NCI-H1930 (cell line): Measurements from ENCODE around the gene ARL11.

Source experiments
- DNase-seq, 2 experiments: peaks; one replicate each; lab custom pipeline; 2025; lab: John Stamatoyannopoulos, UW

Gene ARL11

GRCh38 chr13:49649244-49649962 lies 21.1 kb downstream of the ARL11 start:
- no peak for DNase-seq

DNA sequence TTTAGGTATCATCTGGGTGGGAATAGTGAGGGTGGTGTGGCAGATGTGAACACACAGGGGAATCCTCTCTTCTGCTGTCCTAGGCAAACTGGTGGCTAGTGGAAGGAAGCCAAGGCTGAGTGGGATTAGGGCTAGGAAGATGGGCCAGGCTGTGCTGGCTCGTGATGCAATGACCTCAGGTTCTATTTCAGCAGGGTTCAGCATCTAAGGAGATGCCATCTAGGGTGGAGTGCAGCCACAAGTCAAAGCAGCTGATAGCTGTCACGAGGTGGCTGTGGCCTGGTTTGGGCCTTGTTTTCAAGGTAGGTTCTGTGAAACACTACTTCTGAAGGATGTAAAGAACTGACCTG lies 21.6 kb downstream of the ARL11 start:
- DNase-seq, result no peak

GRCh38 chr13:49651570-49652354 lies 23.5 kb downstream of the ARL11 start:
- no peak for DNase-seq

DNA sequence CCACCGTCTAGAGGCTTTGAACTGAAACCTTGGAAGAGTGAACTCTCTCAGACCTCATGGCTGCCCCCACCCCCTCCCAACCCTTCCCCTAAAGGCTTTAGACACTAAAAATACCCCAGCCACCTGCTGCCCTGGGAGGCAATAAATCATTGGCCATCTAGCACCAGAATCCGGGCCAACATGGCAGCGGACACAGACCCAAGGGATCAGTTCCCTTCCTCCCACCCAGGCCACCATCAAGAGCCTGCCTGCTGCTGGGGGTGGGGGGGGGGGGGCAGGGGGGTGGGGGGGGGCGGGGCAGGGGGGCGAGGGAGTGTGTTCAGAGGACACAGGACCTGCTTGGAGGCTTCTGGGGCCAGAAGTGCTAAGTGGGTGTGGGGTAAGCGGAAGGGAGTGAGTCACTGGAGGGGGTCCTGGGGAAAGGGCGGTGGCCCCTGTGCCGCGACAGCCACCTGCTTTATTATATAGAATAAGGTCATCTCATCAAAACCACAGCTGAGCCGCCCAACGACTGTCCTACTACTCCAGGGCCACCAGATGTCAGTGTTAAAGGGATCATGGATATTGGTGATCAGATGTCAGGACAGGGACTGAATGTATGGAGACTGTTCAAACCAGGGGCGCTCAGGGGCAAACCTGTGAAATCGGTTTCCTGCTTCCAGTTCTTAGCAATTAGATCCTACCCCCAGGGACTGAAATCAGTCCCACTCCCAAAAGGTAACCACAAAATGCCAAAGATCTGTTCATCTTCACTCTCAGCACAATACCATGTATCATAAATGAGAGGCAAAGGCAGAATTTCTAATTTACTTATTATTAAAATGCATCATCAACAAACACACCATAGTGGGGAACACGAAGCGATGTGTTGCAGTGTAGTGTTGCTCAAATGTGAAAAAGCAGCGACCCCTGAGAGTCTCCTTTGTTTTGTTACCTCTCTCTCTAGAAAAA lies 24.3 kb downstream of the ARL11 start:
- peak; percentile 33 to 39 for DNase-seq

DNA sequence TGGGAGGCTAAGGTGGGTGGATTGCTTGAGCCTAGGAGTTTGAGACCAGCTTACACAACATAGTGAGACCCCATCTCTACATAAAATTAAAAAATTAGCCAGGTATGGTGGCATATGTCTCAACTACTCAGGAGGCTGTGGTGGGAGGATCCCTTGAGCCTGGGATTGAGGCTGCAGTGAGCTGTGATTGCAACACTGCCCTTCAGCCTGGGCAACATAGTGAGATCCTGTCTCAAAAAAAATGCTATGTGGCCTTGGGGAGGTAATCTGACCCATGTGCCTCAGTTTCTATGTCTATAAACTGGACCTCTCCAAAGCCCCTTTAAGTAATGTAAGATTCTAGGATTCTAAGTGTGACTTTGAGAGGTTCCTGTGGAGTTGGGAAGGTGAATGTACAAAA lies 25.2 kb downstream of the ARL11 start:
- DNase-seq, result no peak

GRCh38 chr13:49654011-49654410 lies 25.7 kb downstream of the ARL11 start:
- no peak for DNase-seq

DNA sequence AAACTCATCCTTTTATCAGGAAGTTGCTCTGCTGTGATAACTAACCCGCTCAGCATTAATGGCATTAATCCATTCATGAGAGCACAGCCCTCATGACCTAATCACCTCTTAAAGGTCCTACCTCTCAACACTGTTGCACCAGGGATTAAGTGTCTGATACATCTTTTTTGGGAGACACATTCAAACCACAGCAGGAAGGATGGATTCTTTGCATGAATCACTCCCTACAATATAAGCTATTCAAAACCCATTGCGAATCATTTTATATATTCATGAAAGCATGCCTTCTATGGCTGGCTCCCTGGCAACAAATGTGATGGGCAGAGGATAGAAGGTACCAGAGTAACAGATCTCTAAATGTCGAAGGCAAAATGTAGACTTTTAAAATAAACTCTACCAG lies 27.6 kb downstream of the ARL11 start:
- DNase-seq, result no peak

DNA sequence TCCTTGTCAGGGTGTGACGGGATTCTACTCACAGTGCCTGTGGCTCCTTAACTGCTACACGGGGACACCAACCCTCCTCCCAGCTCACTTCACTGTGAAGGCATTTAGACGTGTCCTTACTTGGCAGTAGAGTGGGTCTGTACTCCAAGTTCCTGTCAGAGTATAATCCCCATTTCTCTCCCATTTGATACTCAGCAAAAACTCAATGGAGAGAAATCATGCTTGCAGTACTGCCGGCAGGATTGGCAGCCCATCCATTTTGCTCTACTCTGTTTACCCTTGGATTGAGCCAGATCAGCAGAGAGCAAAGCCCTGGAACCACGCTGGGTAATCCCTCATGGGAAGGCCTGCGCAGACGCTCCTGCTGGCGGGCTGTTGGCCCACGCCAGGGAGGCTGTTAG lies 28.9 kb downstream of the ARL11 start:
- no peak for DNase-seq

GRCh38 chr13:49664606-49665005 lies 36.3 kb downstream of the ARL11 start:
- DNase-seq, result no peak

GRCh38 chr13:49667773-49668172 lies 39.5 kb downstream of the ARL11 start:
- DNase-seq, result no peak

DNA sequence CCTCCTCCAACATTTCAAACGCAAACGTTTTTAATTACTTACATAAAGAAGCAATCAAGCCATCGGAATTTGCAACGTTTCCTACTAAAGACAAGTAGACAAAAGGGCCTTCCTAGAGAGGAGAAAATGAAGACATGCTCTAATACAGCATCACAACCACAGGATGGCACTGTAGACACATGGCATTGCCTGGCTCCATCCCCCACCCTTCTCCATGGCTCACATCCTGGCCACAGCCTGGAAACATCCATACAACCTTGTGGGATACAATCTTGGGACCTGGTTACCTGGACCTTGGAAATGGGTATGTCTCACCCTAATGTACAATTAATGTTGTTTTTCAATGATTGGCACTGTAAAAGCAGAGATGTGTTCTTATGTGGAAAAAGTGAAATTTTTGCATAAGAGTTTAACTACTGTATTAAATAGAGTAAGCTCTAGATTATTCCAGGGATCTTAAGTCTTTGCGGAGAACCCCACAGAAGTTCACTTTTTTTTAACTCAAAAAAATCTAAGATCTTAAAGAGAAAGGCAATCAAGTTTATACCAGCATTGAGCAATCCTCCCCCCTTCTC lies 41.5 kb downstream of the ARL11 start:
- DNase-seq, result peak; percentile 60 to 75

- DNase-seq, result no peak
Measured at GRCh38 chr13:49670828-49671227, 42.5 kb downstream of the ARL11 start.

GRCh38 chr13:49676581-49677298 lies 48.4 kb downstream of the ARL11 start:
- no peak for DNase-seq

DNA sequence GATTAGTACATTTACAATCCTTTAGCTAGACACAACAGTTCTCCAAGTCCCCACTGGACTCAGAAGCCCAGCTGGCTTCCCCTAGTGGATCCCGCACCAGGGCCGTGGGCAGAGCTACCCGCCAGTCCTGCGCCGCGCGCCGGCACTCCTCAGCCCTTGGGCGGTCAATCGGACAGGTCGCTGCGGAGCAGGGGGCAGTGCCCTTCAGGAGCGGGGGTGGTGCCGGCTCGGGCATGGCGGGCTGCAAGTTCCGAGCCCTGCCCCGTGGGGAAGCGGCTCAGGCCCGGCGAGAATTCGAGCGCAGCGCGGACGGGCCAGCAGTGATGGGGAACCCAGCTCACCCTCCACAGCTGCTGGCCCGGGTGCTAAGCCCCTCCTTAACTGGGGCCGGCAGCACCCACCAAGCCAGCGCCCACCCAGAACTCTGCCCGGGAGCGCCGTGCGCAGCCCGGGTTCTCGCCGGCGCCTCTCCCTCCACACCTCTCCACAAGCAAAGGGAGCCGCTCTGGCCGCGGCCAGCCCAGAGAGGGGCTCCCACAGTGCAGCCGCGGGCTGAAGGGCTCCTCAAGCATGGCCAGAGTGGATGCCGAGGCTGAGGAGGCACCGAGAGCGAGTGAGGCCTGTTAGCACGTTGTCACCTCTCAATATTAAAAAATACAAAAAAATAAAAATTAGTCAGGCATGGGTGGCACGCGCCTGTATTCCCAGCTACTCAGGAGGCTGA lies 50.0 kb downstream of the ARL11 start:
- DNase-seq, result no peak

DNA sequence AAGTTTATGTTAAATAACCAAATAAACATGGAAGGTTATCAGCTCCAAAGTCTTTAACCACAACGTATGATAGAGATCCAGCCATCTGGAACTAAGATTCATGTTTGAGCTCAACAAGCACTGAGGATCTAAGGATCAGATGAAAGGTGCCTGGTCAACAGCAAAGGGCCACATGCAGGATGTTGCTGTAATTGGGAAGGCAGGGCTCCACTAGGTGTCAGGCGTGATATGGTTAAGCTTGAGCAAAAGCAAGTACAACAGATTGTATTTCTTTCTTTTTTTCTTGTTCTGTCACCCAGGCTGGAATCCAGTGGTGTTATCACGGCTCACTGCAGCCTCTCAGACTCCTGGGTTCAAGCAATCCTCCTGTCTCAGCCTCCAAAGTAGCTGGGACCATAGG lies 50.9 kb downstream of the ARL11 start:
- no peak for DNase-seq

- DNase-seq, result no peak
Measured at GRCh38 chr13:49681842-49682435, 53.6 kb downstream of the ARL11 start.
